Urothelium cell line (cell line): ENCODE data around the gene RAB31.
A peak's percentile ranks its signal among the peaks of the same experiment; 100 is the strongest.
"Not testable (repeated sequence)": the region's sequence is repeated elsewhere in the genome, so short reads cannot be mapped to it uniquely, and the experiment has no call there.

Experiments used
- DNase-seq: peaks from one replicate; pipeline ENCODE4 v3.0.0; 2011; ENCODE audit warnings: low spot score, mixed read lengths
- FAIRE-seq: peaks from 2 replicates; lab custom pipeline; 2011; peaks lifted over from hg19 to GRCh38; lab: Jason Lieb, UNC

RAB31 gene

GRCh38 chr18:9854801-9855676 lies 146.9 kb downstream of the RAB31 start:
- no peak for FAIRE-seq
- no peak for DNase-seq

- FAIRE-seq (no peak), DNase-seq (no peak)
These were observed 147.6 kb downstream of the RAB31 start for GRCh38 chr18:9855681-9856080.

- no peak for DNase-seq
- no peak for FAIRE-seq
These were observed 148.0 kb downstream of the RAB31 start for GRCh38 chr18:9856092-9856491.

GRCh38 chr18:9857479-9857998 lies 149.4 kb downstream of the RAB31 start:
- DNase-seq, FAIRE-seq: not testable (repeated sequence)

- DNase-seq, result no peak
- FAIRE-seq, result no peak
These were observed 150.5 kb downstream of the RAB31 start for GRCh38 chr18:9858642-9859041.

- no peak for DNase-seq
These were observed 151.1 kb downstream of the RAB31 start for GRCh38 chr18:9859232-9859631.

GRCh38 chr18:9860682-9861081 lies 152.6 kb downstream of the RAB31 start:
- FAIRE-seq (no peak), DNase-seq (no peak)

More at GRCh38 chr18:9859232-9859631, 151.1 kb downstream of the RAB31 start:
- FAIRE-seq, result no peak

- FAIRE-seq, result no peak
- no peak for DNase-seq
These were observed 153.1 kb downstream of the RAB31 start for GRCh38 chr18:9861157-9861556.

GRCh38 chr18:9861933-9862332 lies 153.8 kb downstream of the RAB31 start:
- DNase-seq (no peak), FAIRE-seq (no peak)

- FAIRE-seq, result no peak
- no peak for DNase-seq
These were observed 154.6 kb downstream of the RAB31 start for GRCh38 chr18:9862686-9863085.

GRCh38 chr18:9863282-9863681 lies 155.2 kb downstream of the RAB31 start:
- DNase-seq (no peak), FAIRE-seq (no peak)

GRCh38 chr18:9865764-9866490 lies 157.8 kb downstream of the RAB31 start:
- DNase-seq, result no peak
- no peak for FAIRE-seq

- DNase-seq (no peak), FAIRE-seq (no peak)
These were observed 158.5 kb downstream of the RAB31 start for GRCh38 chr18:9866627-9867026.

GRCh38 chr18:9867071-9867594 lies 159.0 kb downstream of the RAB31 start:
- no peak for DNase-seq
- FAIRE-seq, result no peak

- DNase-seq, result no peak
- FAIRE-seq, result no peak
These were observed 161.0 kb downstream of the RAB31 start for GRCh38 chr18:9868857-9869714.

- peak; percentile 71 for DNase-seq
- no peak for FAIRE-seq
These were observed 161.8 kb downstream of the RAB31 start for GRCh38 chr18:9869715-9870430.

- no peak for DNase-seq
- no peak for FAIRE-seq
These were observed 162.4 kb downstream of the RAB31 start for GRCh38 chr18:9870431-9871008.

GRCh38 chr18:9871244-9871746 lies 163.2 kb downstream of the RAB31 start:
- DNase-seq, result no peak

GRCh38 chr18:9872823-9873222 lies 164.7 kb downstream of the RAB31 start:
- FAIRE-seq, result no peak

More at GRCh38 chr18:9871244-9871746, 163.2 kb downstream of the RAB31 start:
- FAIRE-seq, result no peak

More at GRCh38 chr18:9872823-9873222, 164.7 kb downstream of the RAB31 start:
- DNase-seq, result no peak
